ENCODE measurements around the gene ASIC5. TPM values are rescaled to one million over a fixed set of nuclear protein-coding genes. Genes with fewer than 3 reads are reported as not detected.

Gene ASIC5
- total RNA-seq, 1 experiment from 2014 or later, result not detected

DNA sequence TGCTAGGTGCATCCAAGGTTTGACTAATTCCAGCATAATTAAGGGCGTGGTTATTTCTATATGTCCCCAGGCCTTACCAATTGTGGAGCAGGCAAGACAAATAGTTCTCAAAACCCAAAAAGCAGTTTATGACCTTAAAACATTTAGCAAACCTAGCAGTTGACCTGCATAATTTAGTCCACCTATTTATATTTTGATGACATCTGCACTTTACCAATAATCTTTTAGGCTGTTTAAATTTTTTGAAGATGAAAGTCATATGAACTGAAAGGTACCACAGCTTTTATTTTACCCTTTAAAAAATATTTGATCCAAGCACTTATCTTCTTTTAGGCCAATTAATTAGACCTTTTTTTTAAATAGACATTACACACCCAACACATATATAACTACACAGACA, 9.8 kb upstream of the ASIC5 start:
- Histone ChIP-seq H3K4me2 (ENCODE audit: insufficient read depth, insufficient read length, low read length) (no peak overlapping the region), H3K14ac (ENCODE audit: insufficient read depth, low read length) (no peak overlapping the region), H3K9me3 (ENCODE audit: control insufficient read depth, low read depth, low read length) (no peaks in the 10 kb centered on the region), H2BK15ac (ENCODE audit: low read depth, low read length) (no peak overlapping the region), H3K4ac (ENCODE audit: low read depth, low read length) (no peak overlapping the region), H2BK12ac (ENCODE audit: insufficient read length, low read depth, low read length) (no peak overlapping the region), H3K23me2 (ENCODE audit: insufficient read length, low read depth, low read length, poor library complexity, severe bottlenecking) (peaks cover 2% of the 10 kb centered on the region), H3T11ph (ENCODE audit: low read length) (no peak overlapping the region), H2BK20ac (ENCODE audit: low read depth, low read length, poor library complexity, severe bottlenecking) (no peak overlapping the region), H4K5ac (ENCODE audit: insufficient read length, low read depth, low read length) (no peak overlapping the region), H3K27me3 (ENCODE audit: insufficient read depth, low read length) (no peaks in the 10 kb centered on the region), H2AFZ (ENCODE audit: low read length) (no peak overlapping the region), H3K27ac (ENCODE audit: insufficient read length, low read depth, low read length) (no peak overlapping the region), H4K8ac (replicated peaks; ENCODE audit: insufficient read length, low read depth, low read length) (no peak overlapping the region), H2BK120ac (ENCODE audit: low read depth, low read length, poor library complexity, severe bottlenecking) (no peak overlapping the region), H3K56ac (ENCODE audit: insufficient read length, low read depth, low read length) (no peak overlapping the region), H3K18ac (ENCODE audit: insufficient read length, low read depth, low read length) (no peak overlapping the region), H3K23ac (ENCODE audit: insufficient read length, low read depth, low read length) (no peak overlapping the region), H3K4me1 (ENCODE audit: insufficient read depth, low read length) (no peaks in the 10 kb centered on the region; the same call in 1 of the 2 replicates), H3K79me2 (ENCODE audit: insufficient read depth, low read length) (no peaks in the 10 kb centered on the region), H3K9ac (ENCODE audit: extremely low read depth, insufficient read length, low read length) (no peak overlapping the region), H2AK5ac (ENCODE audit: insufficient read length, low read length) (no peak overlapping the region), H4K20me1 (ENCODE audit: control insufficient read depth, insufficient read depth, insufficient read length) (no peaks in the 10 kb centered on the region), H2BK5ac (ENCODE audit: insufficient read length, low read length) (no peak overlapping the region), H4K91ac (ENCODE audit: insufficient read length, low read depth, low read length) (no peak overlapping the region), H3K79me1 (ENCODE audit: insufficient read depth, low read depth, low read length, poor library complexity, severe bottlenecking) (no peaks in the 10 kb centered on the region)
- Mint-ChIP-seq H3K4me1 (peaks cover 9 to 18% of the 10 kb centered on the region in 2 experiments), H3K36me3 (ENCODE audit: insufficient read depth in 1 of 3, low read depth in 3 of 3) (peaks cover 6 to 20% (median 9%) of the 10 kb centered on the region in 3 experiments; a peak in 5 of 7 replicates), H3K4me3 (no peak overlapping the region), H3K27ac (no peak overlapping the region), H3K9me3 (peaks cover 15 to 17% of the 10 kb centered on the region in 2 experiments), H3K27me3 (ENCODE audit: low read depth) (no peaks in the 10 kb centered on the region)
- TF ChIP-seq, protein P1, sequence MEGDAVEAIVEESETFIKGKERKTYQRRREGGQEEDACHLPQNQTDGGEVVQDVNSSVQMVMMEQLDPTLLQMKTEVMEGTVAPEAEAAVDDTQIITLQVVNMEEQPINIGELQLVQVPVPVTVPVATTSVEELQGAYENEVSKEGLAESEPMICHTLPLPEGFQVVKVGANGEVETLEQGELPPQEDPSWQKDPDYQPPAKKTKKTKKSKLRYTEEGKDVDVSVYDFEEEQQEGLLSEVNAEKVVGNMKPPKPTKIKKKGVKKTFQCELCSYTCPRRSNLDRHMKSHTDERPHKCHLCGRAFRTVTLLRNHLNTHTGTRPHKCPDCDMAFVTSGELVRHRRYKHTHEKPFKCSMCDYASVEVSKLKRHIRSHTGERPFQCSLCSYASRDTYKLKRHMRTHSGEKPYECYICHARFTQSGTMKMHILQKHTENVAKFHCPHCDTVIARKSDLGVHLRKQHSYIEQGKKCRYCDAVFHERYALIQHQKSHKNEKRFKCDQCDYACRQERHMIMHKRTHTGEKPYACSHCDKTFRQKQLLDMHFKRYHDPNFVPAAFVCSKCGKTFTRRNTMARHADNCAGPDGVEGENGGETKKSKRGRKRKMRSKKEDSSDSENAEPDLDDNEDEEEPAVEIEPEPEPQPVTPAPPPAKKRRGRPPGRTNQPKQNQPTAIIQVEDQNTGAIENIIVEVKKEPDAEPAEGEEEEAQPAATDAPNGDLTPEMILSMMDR (conservative IDR thresholded peaks at IDR 0.05), result no peak
- no peak for DNase-seq
- no CpG with 5 or more reads among the region's 1 CpG for WGBS (ENCODE audit: extremely low coverage, insufficient read length, low lambda C conversion rate)
